HS-27A (cell line): ENCODE data around the gene NOS3.
A peak's percentile ranks its signal among the peaks of the same experiment; 100 is the strongest.
"Not testable (repeated sequence)": the region's sequence is repeated elsewhere in the genome, so short reads cannot be mapped to it uniquely, and the experiment has no call there.

Source experiments
- DNase-seq: peaks from one replicate; pipeline ENCODE4 v3.0.0-alpha.2; 2012; ENCODE audit warnings: low read depth, missing footprints

Gene NOS3

DNA sequence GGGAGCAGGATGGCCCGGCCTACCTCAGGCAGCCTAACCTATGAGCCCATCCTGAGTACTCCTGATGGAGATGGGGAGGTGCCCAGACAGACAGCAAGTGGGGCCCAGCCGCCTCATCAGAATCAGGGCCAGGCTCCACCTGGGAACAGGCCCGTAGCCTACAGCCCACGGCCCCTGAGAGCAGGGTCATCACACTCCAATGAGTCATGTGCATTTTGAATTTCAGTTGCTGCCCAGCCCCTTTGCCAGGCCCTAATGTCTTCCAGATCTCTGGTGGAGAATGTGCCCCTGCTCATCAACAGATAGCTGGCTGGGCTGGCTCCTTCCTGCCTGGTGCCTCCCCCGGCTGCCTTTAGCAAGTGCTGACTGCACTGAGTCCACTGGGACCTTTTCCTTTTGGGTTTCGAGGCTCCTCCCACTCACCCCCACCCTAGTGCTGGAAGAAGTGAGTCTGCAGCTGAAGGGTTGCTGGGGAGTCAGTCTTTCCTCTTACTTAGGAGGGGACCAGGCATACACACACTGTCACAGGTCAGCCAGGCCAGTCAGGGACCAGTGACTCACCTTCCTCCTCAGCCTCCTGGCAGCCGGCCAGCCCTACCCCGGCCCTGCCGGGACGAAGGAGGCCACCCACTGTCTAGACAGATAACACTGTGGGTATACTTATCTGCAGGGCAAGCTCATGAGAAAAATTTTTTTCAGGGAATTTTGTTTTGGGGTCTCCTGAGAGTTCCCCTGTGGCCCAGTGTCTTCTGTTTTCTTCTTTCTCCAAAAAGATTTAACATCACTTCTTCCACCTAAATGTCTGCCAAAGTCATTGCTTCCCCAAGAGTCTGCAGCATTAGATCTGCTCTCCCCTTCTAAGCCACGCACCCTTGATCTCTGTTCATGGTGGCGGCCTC lies 48.4 kb downstream of the NOS3 start:
- DNase-seq: peak; percentile 65

DNA sequence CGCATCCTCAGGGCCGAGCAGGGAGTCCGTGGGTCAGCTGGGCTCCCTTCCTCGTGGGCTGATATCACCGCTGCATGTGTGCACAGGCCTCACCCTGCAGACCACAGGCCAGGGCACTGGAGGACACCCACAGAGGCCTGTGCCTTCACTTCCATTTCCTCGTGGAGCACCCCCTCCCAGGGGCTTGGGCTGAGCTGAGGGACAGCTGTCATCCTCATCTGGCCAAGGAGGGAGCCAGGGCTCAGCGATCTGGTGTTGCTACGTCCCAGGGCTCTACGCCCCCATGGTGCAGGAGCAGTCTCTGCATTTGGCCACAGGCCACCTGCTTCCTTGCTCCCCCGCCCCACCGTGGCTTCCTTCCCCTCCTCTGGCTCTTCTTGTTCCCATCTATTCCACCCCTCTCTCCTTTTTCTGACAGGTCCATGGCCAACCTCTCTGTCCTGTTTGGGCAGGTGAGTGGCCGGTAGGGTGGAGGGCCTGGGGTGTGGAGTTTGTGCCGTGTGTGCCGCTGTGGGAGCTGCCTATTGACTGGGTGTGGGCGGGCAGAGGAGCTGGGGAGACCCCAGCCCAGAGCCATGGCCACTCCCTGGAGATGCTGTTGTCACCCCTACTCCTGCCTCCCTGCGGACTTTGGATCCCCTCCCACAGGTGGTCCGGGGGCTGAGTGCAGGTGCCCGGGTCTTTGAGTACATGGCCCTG lies 49.2 kb downstream of the NOS3 start:
- no peak for DNase-seq

DNA sequence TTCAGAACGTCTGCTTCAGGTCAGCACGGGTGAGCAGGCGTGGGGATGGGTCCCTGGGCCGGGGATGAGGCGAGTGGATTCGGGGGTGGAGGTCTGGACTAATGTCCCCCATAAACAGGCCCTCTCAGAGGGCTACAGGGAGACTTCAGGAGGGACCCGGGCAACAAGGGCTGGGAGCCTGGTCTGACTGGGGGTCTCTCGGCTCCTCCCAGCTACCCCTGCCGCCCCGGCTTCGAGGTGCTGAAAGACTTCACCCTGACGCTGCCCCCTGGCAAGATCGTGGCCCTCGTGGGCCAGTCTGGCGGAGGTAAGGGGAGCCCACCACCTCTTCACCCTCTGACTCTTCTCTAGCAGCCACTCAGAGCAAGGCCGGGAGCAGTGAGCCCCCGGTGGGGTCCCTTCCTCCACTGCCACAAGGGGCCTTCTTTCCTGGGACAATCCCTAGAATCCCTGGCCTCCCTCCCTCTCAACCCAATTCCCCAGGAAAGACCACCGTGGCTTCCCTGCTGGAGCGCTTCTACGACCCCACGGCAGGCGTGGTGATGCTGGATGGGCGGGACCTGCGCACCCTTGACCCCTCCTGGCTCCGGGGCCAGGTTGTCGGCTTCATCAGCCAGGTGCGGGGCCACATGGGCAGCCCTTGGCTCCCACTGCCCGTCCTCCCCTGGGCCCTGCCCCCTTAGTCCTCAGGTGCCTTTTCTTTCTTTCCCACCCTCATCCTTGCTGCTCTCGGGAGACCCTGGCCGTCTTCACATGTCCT lies 50.0 kb downstream of the NOS3 start:
- no peak for DNase-seq

DNA sequence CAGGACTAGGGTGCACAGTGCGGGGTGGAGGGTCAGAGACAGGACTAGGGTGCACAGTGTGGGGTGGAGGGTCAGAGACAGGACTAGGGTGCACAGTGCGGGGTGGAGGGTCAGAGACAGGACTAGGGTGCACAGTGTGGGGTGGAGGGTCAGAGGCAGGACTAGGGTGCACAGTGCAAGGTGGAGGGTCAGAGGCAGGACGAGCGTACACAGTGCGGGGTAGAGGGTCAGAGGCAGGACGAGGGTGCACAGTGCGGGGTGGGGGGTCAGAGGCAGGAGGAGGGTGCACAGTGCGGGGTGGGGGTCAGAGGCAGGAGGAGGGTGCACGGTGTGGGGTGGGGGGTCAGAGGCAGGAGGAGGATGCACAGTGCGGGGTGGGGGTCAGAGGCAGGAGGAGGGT lies 52.6 kb downstream of the NOS3 start:
- not testable (repeated sequence) for DNase-seq

DNA sequence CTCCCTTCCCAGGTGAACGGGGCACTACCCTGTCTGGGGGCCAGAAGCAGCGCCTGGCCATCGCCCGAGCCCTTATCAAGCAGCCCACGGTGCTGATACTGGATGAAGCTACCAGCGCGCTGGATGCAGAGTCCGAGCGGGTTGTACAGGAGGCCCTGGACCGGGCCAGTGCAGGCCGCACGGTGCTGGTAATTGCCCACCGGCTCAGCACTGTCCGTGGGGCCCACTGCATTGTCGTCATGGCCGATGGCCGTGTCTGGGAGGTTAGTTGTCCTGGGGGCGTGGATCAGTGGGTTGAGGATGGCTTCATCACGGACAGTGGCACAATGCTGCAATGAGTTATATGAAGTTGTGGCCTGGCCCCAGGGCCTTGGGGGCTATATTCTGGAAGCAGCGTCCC lies 53.1 kb downstream of the NOS3 start:
- DNase-seq: no peak

DNA sequence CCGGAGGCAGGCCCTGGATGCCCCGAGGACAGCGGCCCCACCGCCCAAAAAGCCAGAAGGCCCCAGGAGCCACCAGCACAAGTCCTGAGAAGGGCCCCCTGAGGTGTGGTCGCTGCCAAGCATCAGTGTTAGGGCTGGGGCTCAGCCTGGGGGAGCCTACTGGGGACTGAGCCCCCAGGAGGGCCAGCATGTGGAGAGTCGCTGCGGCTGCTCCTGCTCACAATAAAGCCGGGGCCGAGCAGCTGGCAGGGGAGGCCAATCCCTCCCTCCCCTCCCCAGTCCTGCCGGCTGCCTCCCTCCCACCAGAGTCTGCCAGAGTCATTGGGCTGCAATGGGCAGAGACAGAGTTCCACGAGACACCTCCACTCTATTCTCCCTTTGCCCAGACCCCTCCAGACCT lies 54.4 kb downstream of the NOS3 start:
- no peak for DNase-seq

DNA sequence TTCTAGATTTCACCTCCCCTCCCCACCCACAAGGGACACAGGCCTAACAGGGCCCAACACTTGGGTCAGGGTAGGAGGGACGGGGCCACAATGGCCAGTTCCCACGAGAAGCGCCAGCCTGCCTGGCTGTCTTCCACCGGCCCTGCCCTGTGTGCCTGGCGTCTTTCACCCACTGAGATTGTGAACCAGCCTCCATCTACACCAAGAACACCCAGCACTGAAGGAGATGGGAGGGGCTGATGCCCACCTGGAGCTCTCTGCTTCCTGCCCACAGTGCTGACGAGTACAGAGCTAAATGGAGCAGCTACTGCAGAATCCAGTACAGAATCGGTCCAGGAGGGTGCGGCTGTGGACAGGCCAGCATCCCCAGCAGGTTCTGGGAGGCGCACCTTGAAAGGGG lies 55.1 kb downstream of the NOS3 start:
- no peak for DNase-seq

DNA sequence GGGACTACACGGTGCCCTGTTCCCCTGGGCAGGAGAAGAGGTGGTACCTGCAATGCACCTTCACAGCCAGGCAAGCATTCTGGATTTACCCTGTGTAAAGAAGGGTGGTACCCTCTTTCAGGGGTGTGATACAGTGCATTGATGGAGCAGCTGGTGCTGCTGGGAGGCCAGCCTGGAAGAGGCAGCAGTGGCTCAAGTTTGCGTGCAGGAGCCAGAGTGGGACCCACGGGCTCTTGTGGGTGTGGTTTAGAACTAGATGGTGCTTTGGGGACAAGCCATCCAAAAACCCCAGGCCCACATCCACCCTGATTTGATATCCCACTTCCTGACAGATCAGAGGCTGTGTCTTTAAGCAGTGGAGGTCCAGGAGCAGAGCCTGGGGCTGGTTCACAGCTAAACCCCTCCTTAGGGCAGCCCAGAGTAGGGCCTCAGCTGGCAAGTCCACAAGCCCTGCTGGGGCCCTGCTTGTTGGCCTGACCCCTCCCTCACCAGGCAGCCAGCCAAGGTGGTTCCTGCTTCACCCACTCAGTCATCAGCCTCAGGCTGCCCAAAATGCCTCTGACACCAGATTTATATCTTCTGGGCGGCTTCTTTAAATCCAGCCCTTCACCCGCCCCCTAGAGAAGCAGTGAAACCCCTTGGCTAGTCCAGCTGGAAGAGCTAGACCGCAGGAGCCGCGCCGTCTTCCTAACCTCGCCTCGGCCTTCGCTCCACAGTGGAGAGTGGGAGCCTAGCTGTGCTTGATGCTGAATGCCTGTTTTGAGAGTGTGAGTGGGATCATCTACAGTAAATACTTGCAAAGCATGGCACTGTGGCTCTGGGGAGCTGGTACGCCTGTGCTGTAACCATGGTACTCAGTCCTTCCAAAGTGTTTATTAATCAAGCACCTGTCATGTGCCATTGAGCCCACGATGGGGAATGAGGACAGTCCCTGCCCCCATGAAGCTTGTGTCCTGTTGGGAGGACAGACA lies 56.1 kb downstream of the NOS3 start:
- DNase-seq: no peak

DNA sequence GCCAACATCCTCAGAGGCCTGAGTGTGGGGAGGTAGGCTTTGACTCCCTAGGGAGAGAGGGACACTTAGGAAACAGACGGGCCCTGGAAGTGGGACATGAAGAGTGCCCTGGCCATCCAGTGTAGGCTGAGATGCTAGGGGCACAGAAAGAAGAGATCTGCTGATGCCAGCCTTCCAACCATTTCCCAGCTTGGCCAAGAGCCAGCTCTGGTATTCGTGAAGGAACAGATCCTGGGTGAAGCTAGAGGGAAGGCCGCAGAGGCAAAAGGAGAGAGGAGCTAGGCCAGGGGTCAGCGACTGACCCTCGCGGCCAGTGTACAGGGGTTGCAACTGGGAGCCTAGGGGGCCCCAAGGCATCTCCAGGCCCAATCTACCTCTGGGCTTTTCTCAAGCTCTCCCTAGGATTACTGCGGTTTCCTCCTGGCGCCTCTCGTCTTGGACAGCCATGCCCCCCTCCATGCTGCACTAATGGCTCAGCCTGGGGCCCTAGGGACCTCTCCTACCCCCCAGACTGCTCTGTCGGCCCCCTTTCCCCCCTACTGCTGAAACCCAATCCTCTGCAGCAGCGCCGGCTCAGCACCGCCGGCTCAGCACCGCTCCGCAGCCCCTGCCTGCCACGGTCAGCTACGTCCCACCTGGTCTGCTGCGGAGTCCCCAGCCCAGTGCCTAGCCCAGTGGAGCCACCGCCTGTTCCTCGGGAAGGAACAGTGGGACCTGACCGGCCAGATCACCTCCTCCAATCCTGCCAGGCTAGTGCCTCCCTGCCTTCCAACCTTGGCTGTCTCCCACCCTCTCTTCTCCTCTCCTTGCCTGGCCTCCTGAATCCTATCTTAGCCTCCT lies 57.4 kb downstream of the NOS3 start, which contains the start of gene ASIC3:
Gene ASIC3 (plus strand): TSS at position 556 of the 840 bp plus-strand sequence. CDS start 355 bp downstream, outside the sequence.
- no peak for DNase-seq

DNA sequence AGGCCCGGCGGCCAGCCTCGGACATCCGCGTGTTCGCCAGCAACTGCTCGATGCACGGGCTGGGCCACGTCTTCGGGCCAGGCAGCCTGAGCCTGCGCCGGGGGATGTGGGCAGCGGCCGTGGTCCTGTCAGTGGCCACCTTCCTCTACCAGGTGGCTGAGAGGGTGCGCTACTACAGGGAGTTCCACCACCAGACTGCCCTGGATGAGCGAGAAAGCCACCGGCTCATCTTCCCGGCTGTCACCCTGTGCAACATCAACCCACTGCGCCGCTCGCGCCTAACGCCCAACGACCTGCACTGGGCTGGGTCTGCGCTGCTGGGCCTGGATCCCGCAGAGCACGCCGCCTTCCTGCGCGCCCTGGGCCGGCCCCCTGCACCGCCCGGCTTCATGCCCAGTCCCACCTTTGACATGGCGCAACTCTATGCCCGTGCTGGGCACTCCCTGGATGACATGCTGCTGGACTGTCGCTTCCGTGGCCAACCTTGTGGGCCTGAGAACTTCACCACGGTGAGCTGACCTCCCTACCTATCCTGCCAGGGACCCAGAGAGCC lies 58.2 kb downstream of the NOS3 start:
- no peak for DNase-seq

DNA sequence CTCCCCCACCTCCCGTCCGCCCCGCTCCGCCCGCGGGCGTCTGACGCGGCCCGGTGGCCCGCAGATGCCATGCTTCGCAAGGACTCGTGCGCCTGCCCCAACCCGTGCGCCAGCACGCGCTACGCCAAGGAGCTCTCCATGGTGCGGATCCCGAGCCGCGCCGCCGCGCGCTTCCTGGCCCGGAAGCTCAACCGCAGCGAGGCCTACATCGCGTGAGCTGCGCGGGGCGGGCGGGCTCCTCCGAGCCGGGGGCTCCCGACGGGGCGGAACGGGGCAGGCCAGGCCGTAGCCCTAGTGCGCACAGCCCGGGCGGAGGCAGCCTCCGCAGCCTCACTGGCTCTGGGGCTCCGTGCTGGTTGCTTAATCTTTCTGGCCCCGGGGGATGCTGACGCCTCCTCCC lies 60.3 kb downstream of the NOS3 start:
- DNase-seq: no peak

DNA sequence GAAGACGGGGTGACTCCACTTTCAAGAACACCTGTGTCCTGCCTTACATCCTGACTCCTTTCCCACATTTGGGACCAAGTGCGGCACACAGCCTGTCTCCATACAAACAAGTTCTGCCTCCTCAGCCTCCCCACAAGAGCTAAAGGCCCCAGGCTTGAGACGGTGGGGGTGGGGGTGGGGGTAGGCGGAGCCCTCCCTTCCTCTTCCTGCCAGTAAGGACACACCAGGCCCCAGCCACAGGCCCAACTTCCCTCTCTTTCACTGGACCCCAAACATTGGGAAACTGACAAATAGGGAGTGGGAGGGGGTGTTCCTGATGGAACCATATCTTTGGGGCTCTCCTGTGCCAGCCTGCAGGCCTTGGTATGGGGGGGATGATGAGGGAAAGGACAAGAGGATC lies 62.3 kb downstream of the NOS3 start:
- DNase-seq: no peak

DNA sequence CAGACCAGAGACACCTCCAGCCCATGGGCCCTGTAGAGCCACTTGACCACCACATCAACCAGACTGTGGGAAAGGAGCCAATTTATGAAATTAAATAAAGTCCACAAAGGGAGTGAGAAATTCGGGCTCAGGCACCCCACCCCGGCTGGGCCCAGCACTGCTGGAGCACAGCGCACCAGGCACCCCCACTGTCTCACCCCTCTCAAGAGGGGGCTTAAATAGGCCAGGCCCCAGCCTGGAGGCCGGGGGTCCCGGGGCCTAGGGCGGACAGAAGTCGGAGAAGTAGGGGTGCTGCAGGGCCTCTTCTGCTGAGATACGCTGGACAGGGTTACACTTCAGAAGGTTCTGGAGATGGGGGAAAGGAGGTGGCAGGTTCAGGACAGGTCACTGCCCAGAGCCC lies 62.9 kb downstream of the NOS3 start:
- no peak for DNase-seq

DNA sequence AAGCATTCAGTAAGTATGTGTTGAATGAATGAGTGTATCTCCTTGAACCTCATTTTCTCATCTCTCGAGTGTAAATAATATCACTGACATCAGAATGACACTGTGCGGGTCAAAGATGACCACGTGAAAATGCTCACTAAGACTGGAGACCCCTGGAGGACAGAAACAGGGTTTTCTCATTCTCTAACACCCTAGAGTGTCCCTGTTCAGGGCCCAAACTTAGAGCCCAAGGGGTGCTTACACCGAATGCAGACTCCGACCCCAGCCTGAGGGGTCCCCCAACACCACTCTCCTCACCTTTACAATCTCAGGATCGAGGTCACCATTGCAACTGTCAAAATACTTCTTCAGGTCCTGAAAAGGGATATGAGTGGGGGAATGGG lies 65.5 kb downstream of the NOS3 start:
- DNase-seq: no peak

DNA sequence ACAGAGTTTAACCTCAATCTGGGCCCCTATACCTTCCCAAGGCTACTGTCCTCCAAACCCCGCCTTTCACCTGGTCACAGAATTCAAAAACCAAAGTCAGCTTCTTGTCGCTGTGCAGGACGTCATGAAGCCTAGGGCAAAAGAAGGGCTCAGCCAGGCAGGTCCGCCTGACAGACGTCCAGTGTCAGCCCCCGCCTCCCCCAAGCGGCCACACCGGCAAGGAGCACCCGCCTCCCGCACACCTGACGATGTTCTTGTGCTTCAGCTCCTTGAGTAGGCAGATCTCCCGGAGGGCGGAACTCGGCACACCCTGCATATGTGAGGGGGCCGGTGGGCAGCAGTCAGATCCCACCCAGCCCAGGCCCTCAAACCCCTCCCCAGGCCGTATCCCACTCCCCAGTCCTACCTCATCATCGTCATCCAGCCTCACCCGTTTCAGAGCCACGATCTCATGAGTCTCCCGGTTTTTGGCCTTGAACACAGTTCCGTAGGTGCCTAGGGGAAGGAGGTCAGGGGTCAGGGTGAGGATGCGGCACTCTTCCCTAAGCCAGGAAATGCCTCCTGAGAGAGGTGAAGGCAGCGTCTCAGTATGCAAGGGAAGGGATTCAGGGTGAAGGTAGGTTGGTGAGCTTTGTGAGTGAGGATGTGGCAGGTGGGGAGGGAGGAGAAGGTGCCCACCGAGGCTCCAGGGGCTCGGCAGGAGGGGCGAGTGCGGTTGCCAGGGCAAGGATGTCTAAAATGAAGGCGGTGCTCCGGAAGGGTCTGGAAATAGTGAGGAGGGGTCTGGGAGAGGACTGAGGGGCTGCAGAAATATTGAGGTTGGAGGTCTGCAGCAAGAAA lies 66.1 kb downstream of the NOS3 start:
- no peak for DNase-seq

DNA sequence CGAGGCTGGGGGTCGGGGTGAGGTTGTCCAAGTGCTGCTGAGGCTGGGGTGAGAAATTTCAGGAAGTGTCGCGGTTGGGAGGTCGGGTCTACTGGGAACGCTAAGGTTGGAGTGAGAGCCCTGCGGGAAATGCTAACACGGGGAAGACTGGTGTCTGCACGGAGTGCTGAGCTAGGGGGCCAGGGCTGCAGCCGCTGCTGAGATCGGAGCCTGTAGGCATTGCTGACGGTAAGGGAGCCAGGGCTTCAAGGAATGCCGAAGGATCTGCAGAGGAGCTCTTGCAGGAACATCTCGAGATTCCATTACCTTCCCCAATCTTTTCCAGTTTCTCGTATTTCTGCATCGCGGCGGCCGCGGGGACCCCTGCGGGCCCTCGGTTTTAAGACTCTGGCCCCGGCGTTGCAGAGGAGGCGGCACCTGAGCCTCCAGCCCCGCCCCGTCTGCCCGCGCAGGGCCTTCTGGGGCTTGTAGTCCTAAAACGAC lies 66.7 kb downstream of the NOS3 start, which contains the start of gene CDK5:
Gene CDK5 (minus strand): TSS at position 392 of the 483 bp plus-strand sequence. CDS start 49 bp downstream, at position 343.
- no peak for DNase-seq

DNA sequence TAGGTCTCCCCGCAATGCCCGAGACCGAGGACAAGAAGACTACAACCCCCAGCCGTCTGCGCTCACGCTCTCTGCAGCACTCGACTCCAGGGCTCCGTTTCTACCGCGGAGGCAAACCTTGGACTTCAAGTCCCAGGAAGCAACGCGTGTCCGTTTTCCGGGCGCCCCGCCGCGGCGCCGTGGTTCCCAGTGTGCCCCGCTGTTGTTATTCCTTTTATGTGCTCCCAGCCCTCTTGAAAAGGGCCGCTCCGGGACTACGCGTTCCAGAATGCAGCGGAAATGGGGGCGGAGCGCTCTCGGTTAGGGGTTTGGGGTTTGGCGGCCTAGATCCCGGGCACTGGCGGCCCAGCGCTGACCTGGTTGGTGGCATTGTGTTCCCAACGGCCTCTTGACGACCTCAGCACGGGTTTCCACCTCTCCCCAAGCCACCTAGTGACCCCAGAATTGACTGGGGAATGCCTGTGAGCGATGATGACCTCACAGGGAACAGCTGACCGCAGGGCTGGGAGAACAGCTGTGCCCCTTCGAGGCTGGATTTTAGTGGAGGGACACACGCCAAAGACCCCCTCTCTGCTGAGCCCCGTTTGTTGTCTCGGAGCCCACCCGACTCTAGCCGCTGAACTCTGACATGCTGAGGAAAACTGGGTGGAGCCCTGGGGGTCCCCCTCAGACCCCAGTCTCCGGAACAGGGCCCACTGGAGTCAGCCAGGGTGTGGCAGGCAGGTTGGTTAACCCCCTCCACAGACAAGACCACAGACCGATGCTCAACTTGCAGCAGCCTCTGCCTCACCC lies 67.4 kb downstream of the NOS3 start:
- DNase-seq: peak; percentile 86

DNA sequence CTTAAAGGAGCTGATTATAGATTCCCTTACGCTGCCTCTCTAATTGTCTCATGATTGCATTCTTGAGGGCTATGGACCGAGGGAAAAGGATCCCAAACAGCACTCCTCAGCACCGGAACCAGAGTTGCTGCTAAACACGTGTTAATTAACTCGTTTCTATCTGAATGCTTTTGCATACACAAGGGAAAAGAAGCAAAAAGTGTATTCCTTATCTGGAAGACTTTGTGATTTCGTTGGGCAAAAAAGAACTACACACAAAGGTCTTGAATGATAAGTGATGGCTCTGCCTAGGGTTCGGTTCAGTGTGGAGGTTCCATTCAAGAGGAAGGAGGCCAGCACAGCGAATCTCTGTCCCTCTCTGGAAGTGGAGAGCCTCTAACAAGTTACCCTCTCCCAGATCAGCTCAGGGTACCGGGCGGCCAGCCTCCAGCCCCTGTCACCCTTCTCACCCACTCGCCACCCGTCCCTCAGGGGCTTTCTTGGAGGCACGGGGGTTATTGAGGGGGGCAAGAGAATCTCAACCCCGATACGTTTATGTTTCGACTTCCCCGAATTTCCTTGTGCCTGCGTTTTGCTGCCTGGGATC lies 68.1 kb downstream of the NOS3 start:
- DNase-seq: no peak
